ENCODE measurements around the gene LEF1.
"Not testable (repeated sequence)": the region's sequence is repeated elsewhere in the genome, so short reads cannot be mapped to it uniquely, and the experiment has no call there.

Gene LEF1

DNA sequence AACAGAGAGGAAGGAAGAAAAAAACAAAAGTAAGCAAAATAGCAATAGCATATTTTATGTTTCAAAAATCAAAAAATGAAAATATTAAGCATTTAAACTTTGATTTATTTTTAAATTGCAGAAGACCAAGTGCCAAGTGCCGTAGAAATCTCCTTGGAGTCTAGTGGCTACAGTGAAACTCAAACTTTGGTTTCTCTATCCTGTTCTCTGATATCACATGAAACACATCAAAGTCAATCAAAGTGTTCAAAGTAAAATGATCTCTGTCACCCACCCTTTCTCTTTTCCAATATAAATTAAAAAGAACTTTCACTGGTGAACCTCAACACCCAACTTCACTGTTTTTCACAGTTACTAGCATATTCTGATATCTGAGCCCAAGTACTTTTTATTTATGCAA is 98.0 kb downstream of the LEF1 start:
- no peak for DNase-seq (ENCODE audit: low read depth in 2 of 2, low spot score in 1 of 2)

- DNase-seq (ENCODE audit: low read depth in 2 of 2, low spot score in 1 of 2) = no peak
Measured at GRCh38 chr4:108068442-108068841, 100.3 kb downstream of the LEF1 start.

- DNase-seq (ENCODE audit: low read depth in 2 of 2, low spot score in 1 of 2) = no peak
Measured at GRCh38 chr4:108060686-108061321, 107.9 kb downstream of the LEF1 start.

GRCh38 chr4:108060164-108060563 is 108.6 kb downstream of the LEF1 start:
- DNase-seq (ENCODE audit: low read depth in 2 of 2, low spot score in 1 of 2) = no peak

- no peak for DNase-seq (ENCODE audit: low read depth in 2 of 2, low spot score in 1 of 2)
Measured at GRCh38 chr4:108058685-108059440, 109.9 kb downstream of the LEF1 start.

DNA sequence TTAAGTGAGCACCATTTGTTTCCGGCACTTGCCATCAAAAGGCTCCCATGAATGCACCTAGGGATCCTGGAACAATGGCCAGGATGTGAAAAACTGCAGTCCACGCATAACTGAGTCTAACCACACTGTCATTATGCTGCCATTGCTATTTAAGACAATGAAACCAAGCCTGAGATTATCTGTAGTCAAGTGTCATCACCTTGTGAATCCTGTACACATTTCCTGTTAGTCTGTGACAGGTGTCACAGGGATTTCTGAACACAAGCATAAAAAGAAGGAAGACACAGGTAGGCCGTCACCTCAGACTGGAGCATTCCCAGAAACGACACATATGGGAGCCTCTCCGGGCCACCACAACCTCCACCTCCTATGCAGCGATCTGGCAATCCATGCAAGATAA is 112.3 kb downstream of the LEF1 start:
- DNase-seq (ENCODE audit: low read depth in 2 of 2, low spot score in 1 of 2) = no peak

DNA sequence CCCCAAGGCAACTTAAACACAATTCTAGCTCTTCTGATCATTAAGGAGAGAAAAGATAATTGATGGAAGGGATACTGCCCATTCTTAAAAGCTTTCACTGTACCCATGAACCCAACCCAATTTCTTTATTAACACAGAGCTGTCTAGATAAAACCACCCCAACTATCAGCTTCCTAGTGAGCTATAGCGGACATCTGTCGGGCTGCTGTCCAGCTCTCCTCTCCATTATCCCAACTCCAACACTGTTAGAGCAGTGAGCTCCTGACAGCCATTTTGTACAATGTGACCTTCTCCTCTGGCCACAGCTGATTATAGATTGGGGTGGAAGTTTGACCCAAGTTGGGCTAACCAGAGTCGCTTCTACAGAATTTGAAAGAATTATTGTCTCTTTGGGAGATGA is 112.9 kb downstream of the LEF1 start:
- no peak for DNase-seq (ENCODE audit: low read depth in 2 of 2, low spot score in 1 of 2)

GRCh38 chr4:108054025-108054638 is 114.6 kb downstream of the LEF1 start:
- DNase-seq (ENCODE audit: low read depth in 2 of 2, low spot score in 1 of 2) = no peak

DNA sequence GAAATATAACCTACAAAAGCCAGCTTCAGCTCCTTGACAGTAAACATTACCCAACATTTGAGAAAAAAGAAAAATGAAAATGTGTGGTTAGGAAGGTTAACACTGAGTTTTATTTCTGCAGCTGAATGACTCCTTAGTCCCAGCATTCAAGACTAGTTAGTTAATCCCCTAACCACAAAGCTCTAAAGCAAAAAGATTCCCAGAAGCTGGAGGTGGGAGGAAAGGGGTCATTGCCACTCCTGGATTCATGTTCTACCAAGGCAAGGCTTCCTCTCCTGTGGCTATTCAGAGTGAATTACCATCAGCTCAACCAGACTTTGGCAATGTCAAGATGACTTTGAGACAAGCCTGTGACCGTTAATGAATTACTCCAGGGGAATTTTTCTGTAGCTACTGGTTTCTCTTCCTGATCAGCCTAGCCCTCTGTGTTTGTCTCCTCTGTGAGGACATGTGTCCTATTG is 115.5 kb downstream of the LEF1 start:
- DNase-seq (ENCODE audit: low read depth in 2 of 2, low spot score in 1 of 2) = no peak

DNA sequence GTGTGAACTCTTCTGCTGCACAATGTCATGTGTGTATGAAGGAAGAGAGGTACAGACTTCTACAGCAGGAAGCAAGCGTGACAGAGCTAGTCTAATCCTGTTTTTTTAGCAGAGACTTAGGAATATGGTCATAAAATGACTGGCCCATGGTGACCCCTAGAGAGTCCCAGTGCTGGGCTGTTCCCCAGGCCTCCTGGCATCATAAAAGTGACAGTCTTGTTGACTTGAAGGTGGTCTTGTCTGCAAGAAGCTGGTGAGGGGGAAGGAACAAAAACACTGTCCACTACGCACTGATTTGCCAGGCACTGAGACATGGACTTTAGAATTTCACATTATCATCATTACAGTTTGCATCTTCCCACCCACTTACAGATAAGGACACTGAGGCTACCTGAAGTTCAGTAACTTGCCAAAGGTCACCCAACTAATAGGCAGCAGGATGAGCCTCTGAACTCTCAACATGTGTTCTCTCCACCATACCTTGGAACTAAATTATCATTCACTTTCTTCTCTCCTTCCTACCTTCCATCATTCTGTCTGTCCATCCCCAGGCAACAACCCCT is 116.1 kb downstream of the LEF1 start:
- DNase-seq (ENCODE audit: low read depth in 2 of 2, low spot score in 1 of 2) = no peak

DNA sequence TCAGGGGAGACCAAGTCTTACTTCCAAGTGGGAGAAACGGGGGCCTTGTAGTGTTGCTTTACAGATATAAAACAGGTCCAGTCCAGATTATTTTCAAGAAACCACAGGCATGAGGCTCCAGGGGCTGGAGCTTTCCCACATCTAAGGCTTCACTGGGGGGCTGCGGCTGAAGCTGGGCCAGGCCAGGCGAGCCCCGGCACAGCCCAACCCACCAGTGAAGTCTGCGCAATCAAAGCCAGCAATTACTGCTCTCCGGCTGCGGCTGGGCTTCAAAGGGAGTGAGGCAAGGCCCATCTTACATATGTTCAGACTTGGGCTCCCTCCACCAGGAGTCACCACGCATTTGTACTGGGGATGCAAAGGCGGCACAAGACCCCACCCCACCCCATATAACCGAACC is 117.4 kb downstream of the LEF1 start:
- no peak for DNase-seq (ENCODE audit: low read depth in 2 of 2, low spot score in 1 of 2)

GRCh38 chr4:108050166-108051111 is 118.3 kb downstream of the LEF1 start:
- DNase-seq (ENCODE audit: low read depth in 2 of 2, low spot score in 1 of 2) = not testable (repeated sequence)

DNA sequence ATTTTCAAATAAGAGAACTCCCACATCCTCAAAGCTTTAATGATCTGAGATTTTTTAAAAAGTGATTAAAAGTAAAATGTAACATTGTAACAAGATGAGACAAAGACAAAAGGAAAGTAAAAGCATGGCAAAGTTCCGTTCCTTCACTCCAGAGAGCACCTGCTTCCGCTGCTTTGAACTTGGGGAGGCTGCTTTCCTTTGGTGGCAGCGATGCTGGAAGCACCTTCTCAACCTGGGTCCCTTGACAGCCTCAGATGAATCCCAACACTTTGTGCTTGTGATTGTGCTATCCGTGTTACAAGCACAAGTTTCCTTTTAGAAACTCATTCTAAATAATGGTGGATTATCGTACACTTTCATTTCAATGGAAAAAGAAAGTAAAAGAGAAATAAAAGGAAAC is 119.3 kb downstream of the LEF1 start:
- DNase-seq (ENCODE audit: low read depth in 2 of 2, low spot score in 1 of 2) = no peak

DNA sequence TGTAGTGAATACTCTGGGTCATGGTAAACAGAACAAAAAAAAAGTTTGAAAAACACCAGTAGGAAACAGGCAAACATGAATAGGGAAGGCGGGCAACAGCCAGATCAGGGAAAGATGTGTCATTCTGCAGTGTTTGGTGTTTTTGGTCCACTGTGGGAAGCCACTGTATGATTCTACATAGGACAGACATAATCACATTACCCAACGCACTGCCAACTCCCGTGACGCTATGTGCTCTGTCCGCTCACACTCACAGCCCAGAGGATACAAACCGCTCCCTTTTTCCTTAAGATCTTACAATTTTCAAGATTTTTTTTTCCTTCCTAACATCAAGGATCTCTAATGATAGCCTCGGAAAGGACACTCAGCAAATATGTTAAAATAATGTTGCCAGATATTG is 119.7 kb downstream of the LEF1 start:
- DNase-seq (ENCODE audit: low read depth in 2 of 2, low spot score in 1 of 2) = no peak

GRCh38 chr4:108048157-108048556 is 120.6 kb downstream of the LEF1 start:
- no peak for DNase-seq (ENCODE audit: low read depth in 2 of 2, low spot score in 1 of 2)

GRCh38 chr4:108047199-108047598 is 121.5 kb downstream of the LEF1 start:
- DNase-seq (ENCODE audit: low read depth in 2 of 2, low spot score in 1 of 2) = no peak

DNA sequence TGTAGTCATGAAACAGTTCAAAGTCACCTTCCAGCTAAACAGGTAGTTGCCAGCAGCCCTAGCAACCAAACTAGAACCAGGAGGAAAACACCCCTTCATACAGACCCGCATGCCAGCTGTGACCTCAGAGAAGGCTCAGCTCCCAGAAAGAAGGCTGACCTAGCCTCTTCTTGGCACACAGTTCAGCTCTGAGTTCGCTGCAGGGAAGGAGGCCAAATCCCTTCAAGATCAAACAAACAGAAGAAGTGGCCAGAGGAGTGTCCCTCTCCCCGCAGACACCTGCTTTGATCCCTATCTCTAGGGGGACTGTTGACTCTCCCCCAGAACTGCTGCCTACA is 123.1 kb downstream of the LEF1 start:
- no peak for DNase-seq (ENCODE audit: low read depth in 2 of 2, low spot score in 1 of 2)

- no peak for DNase-seq (ENCODE audit: low read depth in 2 of 2, low spot score in 1 of 2)
Measured at GRCh38 chr4:108044951-108045686, 123.6 kb downstream of the LEF1 start.

DNA sequence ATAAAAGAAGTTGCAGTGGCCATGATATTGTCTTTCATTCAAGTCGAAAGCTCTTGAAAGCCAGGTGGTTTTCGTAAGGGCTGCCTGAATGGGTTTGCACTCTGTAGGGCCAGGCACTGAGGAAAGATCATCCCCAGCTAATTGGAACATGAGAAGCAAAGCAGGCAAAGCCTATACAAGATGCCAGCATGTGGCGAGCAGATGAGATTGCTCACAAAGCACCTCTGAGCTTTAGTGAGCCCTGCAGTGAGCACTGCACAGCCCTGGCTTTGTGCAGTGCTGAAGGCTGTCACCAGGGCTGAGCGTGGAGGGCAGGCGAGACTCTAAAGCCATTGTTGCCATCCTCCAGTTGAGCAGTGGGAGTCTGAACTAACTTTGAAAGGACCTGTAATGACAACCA is 125.2 kb downstream of the LEF1 start:
- no peak for DNase-seq (ENCODE audit: low read depth in 2 of 2, low spot score in 1 of 2)

- no peak for DNase-seq (ENCODE audit: low read depth in 2 of 2, low spot score in 1 of 2)
Measured at GRCh38 chr4:108042927-108043326, 125.8 kb downstream of the LEF1 start.

Measured in stimulated activated CD8-positive, alpha-beta memory T cell treated with anti-CD3 and anti-CD28 coated beads, Interleukin-4, amount 100 ng/mL, for 1 hour (primary cell).